ENCODE results near the gene SPTBN4.

SPTBN4 gene

GRCh38 chr19:40601134-40601974 is 134.6 kb downstream of the SPTBN4 start, which contains the start of gene LTBP4 (continued):
- TF ChIP-seq ZBTB26 (tag by site-specific recombination; optimal IDR thresholded peaks at IDR 0.05) (peak; percentile 68), KLF8 (tag by site-specific recombination; IDR thresholded peaks at IDR 0.05) (no peak), GLI2 (tag by site-specific recombination; IDR thresholded peaks at IDR 0.05; ENCODE audit: borderline replicate concordance, low read depth) (no peak), ZSCAN30 (tag by site-specific recombination; IDR thresholded peaks at IDR 0.05) (peak; percentile 92), ZNF266 (tag by site-specific recombination; IDR thresholded peaks at IDR 0.05; ENCODE audit: low read depth) (no peak; the same call in 1 of the 2 replicates), RBAK (tag by site-specific recombination; IDR thresholded peaks at IDR 0.05) (no peak), KLF10 (tag by site-specific recombination; IDR thresholded peaks at IDR 0.05) (peak; percentile 70; the same call in 1 of the 2 replicates), ZNF362 (tag by site-specific recombination; IDR thresholded peaks at IDR 0.05) (no peak), ZSCAN18 (tag by site-specific recombination; IDR thresholded peaks at IDR 0.05) (peak; percentile 39; the same call in 1 of the 2 replicates), YY1 (tag by site-specific recombination; IDR thresholded peaks at IDR 0.05) (0 out of 2 replicates have a peak, but pooled peaks have one; percentile 54), ZNF777 (tag by site-specific recombination; IDR thresholded peaks at IDR 0.05; ENCODE audit: borderline replicate concordance) (peak; percentile 53; the same call in 1 of the 2 replicates), ZNF585B (tag by site-specific recombination; IDR thresholded peaks at IDR 0.05) (no peak), ZNF670 (tag by site-specific recombination; IDR thresholded peaks at IDR 0.05; ENCODE audit: low read depth) (no peak), ZNF514 (tag by site-specific recombination; IDR thresholded peaks at IDR 0.05) (no peak), KLF7 (tag by site-specific recombination; IDR thresholded peaks at IDR 0.05; ENCODE audit: borderline replicate concordance) (no peak), ZNF37A (tag by site-specific recombination; IDR thresholded peaks at IDR 0.05) (no peak), ZFP37 (tag by site-specific recombination; IDR thresholded peaks at IDR 0.05) (no peak)

GRCh38 chr19:40603071-40603388 is 136.2 kb downstream of the SPTBN4 start:
- peaks cover 57% of the 10 kb centered on the region for H3K4me1 ChIP-seq (ENCODE audit: control insufficient read depth, insufficient read depth, low read length)
- ChIA-PET POLR2A (interaction anchor here (0.6 to 5.1 kb wide), 16 partner anchors 11 to 255 kb away, joined by 3 to 60 read pairs (median 6); partner anchors contain the start of genes ACTMAP, BLVRB, C19orf47 and PLD3), CTCF (interaction anchor here (0.5 to 20.7 kb wide), 41 partner anchors 10 to 706 kb away, joined by 3 to 470 read pairs (median 7); partner anchors contain the start of genes BLVRB and SERTAD3)
- TF ChIP-seq PRDM10 (tag by site-specific recombination; IDR thresholded peaks at IDR 0.05) (no peak), FEZF1 (tag by site-specific recombination; IDR thresholded peaks at IDR 0.05) (0 out of 2 replicates have a peak, but pooled peaks have one; percentile 1), ZNF266 (tag by site-specific recombination; IDR thresholded peaks at IDR 0.05; ENCODE audit: low read depth) (0 out of 2 replicates have a peak, but pooled peaks have one; percentile 18), ZNF248 (tag by site-specific recombination; IDR thresholded peaks at IDR 0.05) (peak; percentile 16; the same call in 1 of the 2 replicates), IKZF3 (tag by site-specific recombination; IDR thresholded peaks at IDR 0.05) (peak; percentile 34; the same call in 1 of the 2 replicates), ZNF48 (tag by site-specific recombination; IDR thresholded peaks at IDR 0.05) (no peak), ZNF658 (tag by site-specific recombination; IDR thresholded peaks at IDR 0.05) (no peak), ZNF596 (tag by site-specific recombination; IDR thresholded peaks at IDR 0.05) (no peak)
- no peak overlapping the region for H3K4me3 ChIP-seq (ENCODE audit: low read depth, low read length)
- peak overlapping the region; percentile 53 for H3K27ac ChIP-seq (ENCODE audit: extremely low read depth, low read depth, low read length)
- no peaks in the 10 kb centered on the region for H3K9me3 ChIP-seq (ENCODE audit: control insufficient read depth, insufficient read depth, low read depth, low read length)
- no peaks in the 10 kb centered on the region for H3K36me3 ChIP-seq (ENCODE audit: control insufficient read depth in 2 of 2, insufficient read depth in 1 of 2, low read length in 2 of 2)

All from HEK293 (cell line).